Epithelial cell of esophagus (primary cell): ENCODE measurements around the gene LSMEM2.

Experiments
- DNase-seq: peaks from one replicate; pipeline ENCODE4 v3.0.0; 2010; ENCODE audit warnings: low read depth
- H3K4me3 ChIP-seq: 2 replicates; pipeline ENCODE4 v1.5.1; 2011; ENCODE audit warnings: mild to moderate bottlenecking, low read length, control low read depth
- TF ChIP-seq, protein P1 (sequence below): IDR thresholded peaks from 2 replicates; pipeline ENCODE4 v1.5.1; 2011; ENCODE audit warnings: low read depth, mild to moderate bottlenecking, low read length, control low read depth, inconsistent platforms; ENCODE audit not compliant: insufficient read depth; ENCODE audit errors: missing control alignments

Gene LSMEM2

DNA sequence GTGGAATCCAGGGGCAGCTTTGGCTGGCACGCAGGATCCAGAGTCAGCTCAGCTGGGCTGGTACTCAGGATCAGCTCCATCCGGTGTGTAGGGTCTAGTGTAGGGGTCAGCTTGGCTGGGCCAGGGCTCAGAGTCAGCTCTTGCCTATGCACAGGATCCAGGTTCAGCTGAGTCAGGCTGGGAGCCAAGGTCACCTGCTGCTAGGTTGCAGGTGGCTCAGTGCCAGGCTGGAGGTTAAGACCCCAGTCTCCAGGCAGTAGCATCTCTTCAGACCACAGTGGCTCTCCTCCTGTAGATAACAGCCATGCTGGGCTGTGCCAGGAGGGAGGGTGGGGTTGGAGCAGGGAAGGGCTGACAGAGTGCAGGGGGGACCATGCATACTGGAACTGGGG lies 18.5 kb downstream of the LSMEM2 start:
- no peak for DNase-seq
- no peak overlapping the region for H3K4me3 ChIP-seq
- TF ChIP-seq, protein P1, sequence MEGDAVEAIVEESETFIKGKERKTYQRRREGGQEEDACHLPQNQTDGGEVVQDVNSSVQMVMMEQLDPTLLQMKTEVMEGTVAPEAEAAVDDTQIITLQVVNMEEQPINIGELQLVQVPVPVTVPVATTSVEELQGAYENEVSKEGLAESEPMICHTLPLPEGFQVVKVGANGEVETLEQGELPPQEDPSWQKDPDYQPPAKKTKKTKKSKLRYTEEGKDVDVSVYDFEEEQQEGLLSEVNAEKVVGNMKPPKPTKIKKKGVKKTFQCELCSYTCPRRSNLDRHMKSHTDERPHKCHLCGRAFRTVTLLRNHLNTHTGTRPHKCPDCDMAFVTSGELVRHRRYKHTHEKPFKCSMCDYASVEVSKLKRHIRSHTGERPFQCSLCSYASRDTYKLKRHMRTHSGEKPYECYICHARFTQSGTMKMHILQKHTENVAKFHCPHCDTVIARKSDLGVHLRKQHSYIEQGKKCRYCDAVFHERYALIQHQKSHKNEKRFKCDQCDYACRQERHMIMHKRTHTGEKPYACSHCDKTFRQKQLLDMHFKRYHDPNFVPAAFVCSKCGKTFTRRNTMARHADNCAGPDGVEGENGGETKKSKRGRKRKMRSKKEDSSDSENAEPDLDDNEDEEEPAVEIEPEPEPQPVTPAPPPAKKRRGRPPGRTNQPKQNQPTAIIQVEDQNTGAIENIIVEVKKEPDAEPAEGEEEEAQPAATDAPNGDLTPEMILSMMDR = no peak

DNA sequence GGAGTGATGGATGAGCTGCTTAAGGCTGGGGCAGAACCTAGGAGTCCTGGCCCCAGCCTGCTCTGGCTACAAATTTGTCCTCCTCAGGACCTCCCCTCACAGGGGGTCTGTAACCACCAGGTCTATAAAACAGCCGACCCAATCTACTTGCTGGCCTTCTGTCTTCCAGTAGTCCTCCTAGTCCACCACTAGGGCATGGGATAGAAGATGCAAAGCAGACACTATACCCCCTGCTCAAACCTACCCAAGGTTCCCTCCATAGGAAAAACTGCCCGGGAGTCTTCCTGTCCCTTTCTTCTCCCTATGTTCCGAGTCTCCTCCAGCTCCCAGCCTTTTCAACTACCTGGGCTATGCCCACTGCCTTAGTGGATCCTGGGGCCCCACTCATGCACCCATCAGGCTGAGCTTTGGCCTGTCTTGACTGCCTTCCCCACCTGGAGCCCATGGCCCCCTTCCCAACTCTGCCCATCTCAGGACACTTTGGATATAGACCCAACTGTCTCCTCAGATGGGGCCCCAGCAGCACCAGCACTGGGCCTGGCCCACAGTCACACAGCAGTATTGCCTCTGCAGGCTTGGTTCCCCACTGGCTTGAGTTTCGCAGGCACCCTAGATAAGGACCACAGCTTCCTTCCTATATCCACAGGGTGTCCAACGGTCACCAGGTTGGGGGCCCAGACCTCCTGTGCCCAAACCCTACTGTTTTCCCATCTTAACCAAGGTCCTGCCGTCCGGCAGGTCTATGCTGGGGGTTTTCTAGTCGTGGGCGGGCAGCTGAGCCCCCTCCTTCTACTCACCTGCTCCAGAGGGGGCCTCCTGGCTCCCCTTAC lies 19.2 kb downstream of the LSMEM2 start:
- H3K4me3 ChIP-seq = peak overlapping the region; percentile 92
- TF ChIP-seq, protein P1 = peak; percentile 38
- no peak for DNase-seq

DNA sequence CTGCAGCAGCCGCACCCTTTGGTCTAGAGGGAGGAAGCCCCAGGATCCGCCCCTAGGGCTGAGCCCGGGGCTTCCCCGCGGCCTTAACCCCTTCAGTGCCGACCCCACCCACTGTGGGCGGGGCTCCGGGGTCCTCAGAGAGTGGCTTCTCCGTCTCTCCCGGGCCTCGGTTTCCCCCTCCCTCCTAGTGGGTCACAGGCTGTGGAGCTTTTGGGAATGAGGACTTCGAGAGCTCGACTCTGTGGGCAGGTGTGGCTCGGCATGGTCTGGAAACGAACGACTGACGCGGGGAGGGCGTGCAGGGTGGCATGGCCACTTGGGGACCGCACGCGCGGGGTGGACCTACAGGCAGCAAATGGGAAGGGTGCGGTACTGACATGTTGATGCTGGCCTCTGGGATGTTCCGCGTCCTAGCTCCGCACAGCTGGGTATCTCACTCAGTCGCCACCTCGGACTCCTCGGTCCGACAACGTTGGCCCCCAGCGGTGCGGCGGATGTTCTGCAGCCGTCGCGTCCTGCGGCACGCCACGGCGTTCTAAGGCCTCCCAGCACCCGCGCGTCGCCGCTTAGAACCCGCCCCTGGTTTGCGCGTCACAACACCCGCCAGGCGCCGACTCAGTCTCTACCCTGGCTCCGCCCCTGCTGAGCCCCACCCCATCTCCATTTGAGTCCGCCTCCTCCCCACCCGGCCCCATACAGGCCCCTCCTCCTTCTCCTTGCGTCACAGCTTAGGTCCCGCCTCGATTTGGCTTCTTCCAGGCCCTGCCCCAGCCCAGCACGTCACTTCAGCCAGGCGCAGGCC lies 20.1 kb downstream of the LSMEM2 start, which contains the start of the genes HYAL3 and NAA80:
HYAL3 (minus strand) TSS at position 570 of the 802 bp plus-strand sequence. CDS start 3,803 bp downstream, outside the sequence.
NAA80 (minus strand) TSS at position 570 of the 802 bp plus-strand sequence. CDS start 1,942 bp downstream, outside the sequence.
- TF ChIP-seq, protein P1 = peak; percentile 30
- peak within 1 kb of the TSS; percentile 92 for H3K4me3 ChIP-seq
- DNase-seq = peak; percentile 100

DNA sequence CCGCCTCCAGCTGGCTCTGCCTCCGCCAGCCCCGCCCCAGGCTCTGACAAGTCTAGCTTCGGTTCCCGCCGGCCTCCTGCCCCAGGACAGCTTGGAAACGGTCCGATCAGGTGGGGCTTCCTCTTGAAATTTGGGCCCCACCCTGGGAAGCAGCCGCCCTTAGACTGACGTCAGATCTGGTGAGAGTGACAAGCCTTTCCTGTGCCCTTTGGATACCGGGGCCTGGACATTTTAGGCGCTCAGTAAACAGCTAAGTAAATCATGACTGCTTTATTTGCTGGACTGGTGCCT lies 20.7 kb downstream of the LSMEM2 start:
- peak overlapping the region; percentile 39 for H3K4me3 ChIP-seq
- DNase-seq = no peak
- TF ChIP-seq, protein P1 = no peak

DNA sequence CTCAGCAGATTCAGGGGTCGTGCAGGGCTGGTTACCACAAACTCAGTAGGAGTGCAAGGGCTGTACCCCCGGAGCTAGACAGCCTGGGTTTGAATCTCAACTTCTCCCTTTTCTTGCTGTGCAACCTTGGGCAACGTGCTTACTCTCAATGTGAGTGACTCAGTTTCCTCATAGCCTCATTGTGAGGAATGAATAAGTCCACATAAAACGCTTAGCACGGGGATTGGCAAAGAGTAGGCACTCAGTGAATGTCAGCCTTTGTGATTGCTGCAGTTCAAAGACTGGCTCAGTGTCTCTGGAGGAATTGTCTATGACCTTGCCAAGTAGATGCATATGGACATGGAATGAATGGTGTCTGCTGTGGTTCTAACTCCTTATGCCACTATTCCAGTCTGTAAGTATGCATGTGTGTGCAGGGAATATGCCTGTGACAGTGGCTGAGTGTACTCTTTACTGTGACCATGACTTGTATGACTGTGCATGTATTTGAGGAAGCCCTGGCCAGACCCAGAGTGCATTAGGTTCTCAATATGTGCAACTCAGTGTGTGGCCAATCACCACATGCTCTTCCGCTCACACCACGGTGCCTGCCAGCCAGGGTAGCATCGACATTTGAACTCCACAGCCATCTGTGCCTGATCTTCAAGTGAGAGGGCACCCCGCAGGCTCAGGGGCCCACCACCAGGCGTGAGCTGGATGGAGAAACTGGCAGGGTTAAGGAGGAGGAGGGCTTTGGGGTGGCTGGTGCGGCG lies 21.2 kb downstream of the LSMEM2 start:
- TF ChIP-seq, protein P1 = no peak
- peak; percentile 92 for DNase-seq
- peak overlapping the region; percentile 39 for H3K4me3 ChIP-seq

DNA sequence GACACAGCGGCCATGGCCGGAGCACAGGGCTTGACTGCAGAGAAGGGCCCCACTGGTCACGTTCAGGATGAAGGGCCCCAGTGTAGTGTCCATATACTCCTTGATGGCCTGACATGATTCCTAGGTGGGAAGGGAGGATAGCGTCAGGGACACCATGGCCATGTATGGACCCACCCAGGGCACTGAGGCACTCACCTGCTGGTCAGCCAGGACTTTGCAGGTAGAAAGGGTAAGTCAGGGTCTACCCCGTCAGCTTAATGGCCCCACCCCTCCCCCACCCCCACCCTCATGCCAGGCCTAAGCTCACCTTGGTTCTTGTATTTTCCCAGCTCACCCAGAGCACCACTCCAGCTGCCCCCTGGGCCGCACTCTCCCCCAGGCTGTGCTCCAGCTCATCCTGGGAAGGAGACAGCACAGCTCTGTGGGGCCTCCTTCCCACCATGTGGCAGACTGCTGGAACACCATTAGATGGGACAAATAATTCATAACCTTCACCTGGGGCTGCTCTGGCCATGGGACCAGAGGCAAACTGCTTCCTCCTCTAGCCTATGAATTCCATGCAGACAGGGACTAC lies 21.9 kb downstream of the LSMEM2 start:
- no peak overlapping the region for H3K4me3 ChIP-seq
- TF ChIP-seq, protein P1 = no peak
- DNase-seq = no peak
